ENCODE results near the gene VEGFB. TPM values are rescaled to one million over a fixed set of nuclear protein-coding genes. Genes with fewer than 3 reads are reported as not detected.

The VEGFB gene
- total and polyA plus RNA-seq, 2 of the 8 experiments (the other 6 are each of a cell fraction or from before 2014, with no cell fraction given) = 9.3 to 49.6 TPM

DNA sequence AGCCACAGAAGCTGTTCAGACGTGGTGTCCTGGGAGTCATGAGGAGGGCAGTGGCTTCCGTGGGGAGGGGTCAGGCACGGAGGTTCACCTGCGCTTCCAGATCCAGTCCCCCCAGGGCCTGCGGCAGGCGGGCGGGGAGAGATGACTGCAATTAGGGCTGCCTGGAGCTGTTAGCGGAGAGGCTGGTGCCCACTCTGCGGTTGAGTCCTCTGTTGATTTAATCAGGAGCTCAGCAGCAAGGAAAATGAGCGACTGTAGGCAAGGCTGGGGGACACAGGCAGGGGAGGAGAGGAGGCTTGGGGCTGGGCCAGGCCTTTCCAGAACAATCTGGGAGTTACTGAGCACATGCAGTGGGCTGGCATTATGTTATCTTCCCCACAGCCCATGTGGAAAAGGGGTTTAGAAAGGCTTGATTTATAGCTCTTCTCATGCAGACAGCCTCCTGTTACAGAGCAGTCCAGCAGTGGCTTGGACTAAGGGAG, 30.0 kb downstream of the VEGFB start (continued):
- no peak for TF ChIP-seq TBP (IDR thresholded peaks at IDR 0.05; ENCODE audit: low read depth, low read length)
- TF ChIP-seq RBBP5 (IDR thresholded peaks at IDR 0.05; ENCODE audit: borderline replicate concordance, low read depth, low read length) = no peak

Data from H1 (cell line).